ENCODE data around the gene TPP1. TPM values are rescaled to one million over a fixed set of nuclear protein-coding genes. Genes with fewer than 3 reads are reported as not detected.

Gene TPP1
- total RNA-seq, 1 experiment from 2014 or later, result 71.5 TPM

DNA sequence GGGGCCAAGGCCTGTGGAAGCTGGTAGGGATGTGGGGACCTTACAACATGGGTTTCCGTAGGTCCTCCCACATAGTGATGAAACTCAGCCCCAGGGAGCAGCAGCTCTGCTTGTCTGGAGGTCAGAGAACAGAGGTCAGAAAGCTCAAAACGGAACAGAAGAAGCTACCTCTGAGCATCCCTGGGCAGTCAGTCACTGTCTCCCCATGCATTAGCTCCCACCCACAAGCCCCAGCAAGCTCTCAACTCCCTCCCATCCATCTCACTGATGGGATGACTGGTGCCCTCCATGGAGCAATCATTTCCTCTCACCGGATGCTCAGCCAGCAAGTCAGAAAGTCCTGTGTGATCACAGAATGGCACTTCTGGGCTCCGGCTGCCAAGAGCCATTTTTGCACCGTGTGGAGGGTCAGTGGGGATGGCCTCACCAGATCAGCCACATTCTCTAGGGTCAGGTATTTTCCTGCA is 1.9 kb downstream of the TPP1 start:
- Mint-ChIP-seq H3K4me3 (ENCODE audit: low read depth, unreplicated experiment) (no peak overlapping the region), H3K27me3 (ENCODE audit: unreplicated experiment) (no peaks in the 10 kb centered on the region), H3K9me3 (ENCODE audit: low read depth, unreplicated experiment) (no peaks in the 10 kb centered on the region), H3K36me3 (ENCODE audit: insufficient read depth, unreplicated experiment) (no peaks in the 10 kb centered on the region), H3K27ac (ENCODE audit: unreplicated experiment) (no peak overlapping the region), H3K4me1 (ENCODE audit: low read depth, unreplicated experiment) (no peaks in the 10 kb centered on the region)
- no peak for DNase-seq
- intact Hi-C loops (cut with micrococcal nuclease; ENCODE audit: unreplicated experiment), result loop anchor here (10.0 kb wide), 1 partner anchor 133 kb away; the partner anchor contains the start of genes ARFIP2 and TIMM10B
- CTCF ChIA-PET, result no interaction called here
- BruUV-seq (replicated peaks), result no TSS peak
- TF ChIP-seq, protein P1, sequence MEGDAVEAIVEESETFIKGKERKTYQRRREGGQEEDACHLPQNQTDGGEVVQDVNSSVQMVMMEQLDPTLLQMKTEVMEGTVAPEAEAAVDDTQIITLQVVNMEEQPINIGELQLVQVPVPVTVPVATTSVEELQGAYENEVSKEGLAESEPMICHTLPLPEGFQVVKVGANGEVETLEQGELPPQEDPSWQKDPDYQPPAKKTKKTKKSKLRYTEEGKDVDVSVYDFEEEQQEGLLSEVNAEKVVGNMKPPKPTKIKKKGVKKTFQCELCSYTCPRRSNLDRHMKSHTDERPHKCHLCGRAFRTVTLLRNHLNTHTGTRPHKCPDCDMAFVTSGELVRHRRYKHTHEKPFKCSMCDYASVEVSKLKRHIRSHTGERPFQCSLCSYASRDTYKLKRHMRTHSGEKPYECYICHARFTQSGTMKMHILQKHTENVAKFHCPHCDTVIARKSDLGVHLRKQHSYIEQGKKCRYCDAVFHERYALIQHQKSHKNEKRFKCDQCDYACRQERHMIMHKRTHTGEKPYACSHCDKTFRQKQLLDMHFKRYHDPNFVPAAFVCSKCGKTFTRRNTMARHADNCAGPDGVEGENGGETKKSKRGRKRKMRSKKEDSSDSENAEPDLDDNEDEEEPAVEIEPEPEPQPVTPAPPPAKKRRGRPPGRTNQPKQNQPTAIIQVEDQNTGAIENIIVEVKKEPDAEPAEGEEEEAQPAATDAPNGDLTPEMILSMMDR (IDR thresholded peaks at IDR 0.05; ENCODE audit: unreplicated experiment), result no peak

DNA sequence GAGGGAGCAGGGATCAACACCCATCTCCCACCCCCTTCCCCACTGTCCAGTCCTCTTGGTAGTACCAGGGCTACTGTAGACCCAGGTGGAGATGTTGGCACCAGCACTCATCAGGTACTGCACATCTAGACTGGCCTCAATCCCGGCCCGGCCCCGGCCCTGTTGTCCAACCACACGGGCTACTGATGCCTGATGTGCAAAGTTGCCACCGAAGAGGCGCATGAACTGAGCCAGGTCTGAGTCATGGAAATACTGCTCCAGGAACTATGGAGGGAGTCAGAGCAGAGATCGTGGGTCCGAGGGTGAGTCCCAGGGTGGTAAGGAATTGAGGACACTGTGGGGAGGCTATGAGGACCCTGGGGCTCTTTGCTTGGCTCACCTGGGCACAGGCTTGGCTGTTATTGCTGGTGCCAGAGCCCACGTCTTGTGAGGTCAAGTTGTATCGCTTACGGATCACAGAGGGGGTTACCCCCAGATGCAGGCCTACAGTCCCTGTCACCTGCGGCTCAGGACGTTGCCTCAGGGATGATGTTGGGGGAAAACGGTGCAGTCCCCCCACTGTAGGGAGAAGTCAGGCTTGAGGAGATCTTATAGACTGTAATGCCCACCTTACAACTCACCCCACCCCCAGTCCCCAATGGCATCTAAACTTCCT is 2.5 kb downstream of the TPP1 start:
- no peaks in the 10 kb centered on the region for H3K27me3 Mint-ChIP-seq (ENCODE audit: unreplicated experiment)
- no peaks in the 10 kb centered on the region for H3K9me3 Mint-ChIP-seq (ENCODE audit: low read depth, unreplicated experiment)
- intact Hi-C loops (cut with micrococcal nuclease; ENCODE audit: unreplicated experiment), result loop anchor here (10.0 kb wide), 1 partner anchor 132 kb away; the partner anchor contains the start of genes ARFIP2 and TIMM10B
- H3K4me1 Mint-ChIP-seq (ENCODE audit: low read depth, unreplicated experiment), result no peaks in the 10 kb centered on the region
- H3K36me3 Mint-ChIP-seq (ENCODE audit: insufficient read depth, unreplicated experiment), result no peaks in the 10 kb centered on the region
- H3K27ac Mint-ChIP-seq (ENCODE audit: unreplicated experiment), result no peak overlapping the region
- no TSS peak for BruUV-seq (replicated peaks)
- no peak for DNase-seq
- CTCF ChIA-PET, result no interaction called here
- H3K4me3 Mint-ChIP-seq (ENCODE audit: low read depth, unreplicated experiment), result no peak overlapping the region
- TF ChIP-seq, protein P1 (IDR thresholded peaks at IDR 0.05; ENCODE audit: unreplicated experiment), result no peak

DNA sequence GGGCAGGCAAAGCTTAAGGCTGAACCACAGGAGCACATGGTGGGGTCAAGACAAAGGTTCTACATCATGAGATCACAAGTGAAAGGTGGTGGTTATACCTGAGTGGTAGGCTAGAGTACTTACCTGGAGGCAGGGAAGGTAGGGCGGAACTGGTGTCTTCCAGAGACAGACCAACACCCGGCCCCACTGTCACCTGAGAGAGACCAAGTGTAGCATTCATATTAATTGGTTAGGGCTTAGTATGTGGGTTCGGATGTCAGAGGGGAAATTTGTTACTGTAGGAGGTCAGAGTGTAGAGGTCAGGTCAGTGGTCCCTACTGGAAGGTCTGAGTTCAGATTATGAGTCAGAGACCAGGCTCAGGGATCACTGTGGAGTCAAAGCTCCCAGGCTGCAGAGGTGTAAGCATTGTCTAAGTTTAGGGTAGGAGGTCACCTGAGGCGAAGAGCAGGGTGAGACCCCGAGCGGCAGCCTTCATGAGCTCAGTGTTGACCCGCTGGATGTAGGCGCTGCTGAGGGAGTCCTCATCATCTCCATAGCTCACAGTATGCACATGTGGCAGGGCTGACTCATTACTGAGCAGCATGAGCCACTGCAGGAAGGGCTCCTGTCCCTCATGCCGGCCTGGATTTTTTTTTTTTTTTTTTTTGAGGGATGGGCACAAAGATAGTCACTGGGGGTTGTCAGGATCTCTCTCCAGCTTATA is 3.2 kb downstream of the TPP1 start:
- Mint-ChIP-seq H3K9me3 (ENCODE audit: low read depth, unreplicated experiment) (no peaks in the 10 kb centered on the region), H3K27me3 (ENCODE audit: unreplicated experiment) (no peaks in the 10 kb centered on the region), H3K4me3 (ENCODE audit: low read depth, unreplicated experiment) (no peak overlapping the region), H3K27ac (ENCODE audit: unreplicated experiment) (no peak overlapping the region), H3K36me3 (ENCODE audit: insufficient read depth, unreplicated experiment) (no peaks in the 10 kb centered on the region), H3K4me1 (ENCODE audit: low read depth, unreplicated experiment) (peaks cover 6% of the 10 kb centered on the region)
- no TSS peak for BruUV-seq (replicated peaks)
- CTCF ChIA-PET, result no interaction called here
- TF ChIP-seq, protein P1 (IDR thresholded peaks at IDR 0.05; ENCODE audit: unreplicated experiment), result no peak
- DNase-seq, result no peak
- intact Hi-C loops (cut with micrococcal nuclease; ENCODE audit: unreplicated experiment), result loop anchor here (10.0 kb wide), 1 partner anchor 131 kb away; the partner anchor contains the start of genes ARFIP2 and TIMM10B

DNA sequence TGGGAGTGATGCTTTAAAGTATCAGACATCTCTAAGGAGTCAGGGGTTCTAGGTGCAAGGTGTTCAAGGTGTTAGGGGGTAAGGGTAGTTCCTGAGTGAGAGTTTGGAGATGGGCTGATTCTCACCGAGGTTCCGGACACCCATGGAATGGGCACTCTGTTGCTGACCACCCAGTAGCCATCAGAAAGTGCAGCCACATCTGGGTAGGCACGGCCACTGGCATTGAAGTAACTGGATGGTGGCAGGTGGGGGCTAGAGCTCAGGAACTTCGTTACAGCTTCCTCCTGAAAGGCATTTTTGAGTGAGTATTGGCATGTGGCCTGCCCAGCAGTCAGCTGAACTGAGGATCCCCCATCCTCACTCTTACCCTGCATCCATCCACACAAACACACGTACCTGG is 4.2 kb downstream of the TPP1 start:
- TF ChIP-seq, protein P1 (IDR thresholded peaks at IDR 0.05; ENCODE audit: unreplicated experiment), result no peak
- H3K36me3 Mint-ChIP-seq (ENCODE audit: insufficient read depth, unreplicated experiment), result no peaks in the 10 kb centered on the region
- no peak overlapping the region for H3K27ac Mint-ChIP-seq (ENCODE audit: unreplicated experiment)
- DNase-seq, result no peak
- H3K27me3 Mint-ChIP-seq (ENCODE audit: unreplicated experiment), result no peaks in the 10 kb centered on the region
- CTCF ChIA-PET, result no interaction called here
- no peak overlapping the region for H3K4me3 Mint-ChIP-seq (ENCODE audit: low read depth, unreplicated experiment)
- H3K9me3 Mint-ChIP-seq (ENCODE audit: low read depth, unreplicated experiment), result no peaks in the 10 kb centered on the region
- intact Hi-C loops (cut with micrococcal nuclease; ENCODE audit: unreplicated experiment), result loop anchor here (10.0 kb wide), 1 partner anchor 130 kb away; the partner anchor contains the start of genes ARFIP2 and TIMM10B
- BruUV-seq (replicated peaks), result no TSS peak
- peaks cover 12% of the 10 kb centered on the region for H3K4me1 Mint-ChIP-seq (ENCODE audit: low read depth, unreplicated experiment)

Measured in Calu3 (cell line).